ENCODE measurements around the gene RRP1. TPM values are rescaled to one million over a fixed set of nuclear protein-coding genes. Genes with fewer than 3 reads are reported as not detected.
A peak's percentile ranks its signal among the peaks of the same experiment; 100 is the strongest.

The RRP1 gene
- polyA plus RNA-seq, 3 donors = 2.7 to 5.7 (median 4.6) TPM

- H3K4me1 ChIP-seq (ENCODE audit: control insufficient read depth in 1 of 2, insufficient read depth in 2 of 2, low read length in 2 of 2) = peaks cover 34 to 55% of the 10 kb centered on the region in 2 donors
- WGBS (ENCODE audit: insufficient coverage) = 94% methylated on average over 11 of the region's 12 CpGs
- peak overlapping the region; percentile 96 for H3K4me2 ChIP-seq (replicated peaks; ENCODE audit: extremely low read depth, low read length, poor library complexity, severe bottlenecking)
- H3K36me3 ChIP-seq (replicated peaks in 1 of 2; ENCODE audit: control insufficient read depth in 1 of 2, insufficient read depth in 2 of 2, low read length in 2 of 2) = peaks cover 18 to 26% of the 10 kb centered on the region in 2 donors
- peaks cover 16% of the 10 kb centered on the region for H3K79me2 ChIP-seq (ENCODE audit: insufficient read depth, low read length)
- peaks cover 5 to 16% (median 9%) of the 10 kb centered on the region in 7 donors for H3K9me3 Mint-ChIP-seq
- DNase-seq = no peak
- H3K9ac ChIP-seq (ENCODE audit: insufficient read depth, low read length, poor library complexity, severe bottlenecking) = peak overlapping the region; percentile 93
- H3K4me3 Mint-ChIP-seq = peak overlapping the region; percentile 95 to 98
- intact Hi-C loops (cut with micrococcal nuclease) = loop anchor here in 1 of 2 donors (5.0 kb wide), 1 partner anchor 48 kb away; no protein-coding TSS in a partner anchor
- no peaks in the 10 kb centered on the region for H3K27me3 ChIP-seq (ENCODE audit: control insufficient read depth in 2 of 2, insufficient read depth in 2 of 2, low read length in 2 of 2)
- peak overlapping the region; percentile 57 to 97 (median 95) for H3K4me3 ChIP-seq (replicated peaks in 1 of 3; ENCODE audit: low read depth in 2 of 3, low read length in 3 of 3)
- peaks cover 0 to 11% of the 10 kb centered on the region in 2 donors for H3K9me3 ChIP-seq (replicated peaks in 1 of 2; ENCODE audit: control insufficient read depth in 1 of 2, insufficient read depth in 1 of 2, low read length in 2 of 2)
- peaks cover 0 to 3% (median 0%) of the 10 kb centered on the region in 3 donors for H3K27me3 Mint-ChIP-seq (ENCODE audit: low read depth in 3 of 3)
- TF ChIP-seq CTCF (IDR thresholded peaks at IDR 0.05) = no peak
- H3K36me3 Mint-ChIP-seq = peaks cover 29% of the 10 kb centered on the region in 2 donors
- peaks cover 46% of the 10 kb centered on the region for H3K4me1 Mint-ChIP-seq
- H3K27ac ChIP-seq (ENCODE audit: low read depth in 1 of 2, low read length in 2 of 2) = peak overlapping the region; percentile 47 to 88
- H2AFZ ChIP-seq (ENCODE audit: insufficient read depth, low read depth, low read length, poor library complexity, severe bottlenecking) = no peak overlapping the region
- peaks cover 33% of the 10 kb centered on the region for H4K20me1 ChIP-seq (ENCODE audit: insufficient read depth, low read length)
- peak overlapping the region in 6 of 7 donors; percentile 79 to 90 (median 88) for H3K27ac Mint-ChIP-seq
Observed at GRCh38 chr21:43775190-43775589, 14.2 kb upstream of the RRP1 start.

- Mint-ChIP-seq H3K9me3 (peaks cover 5 to 16% (median 9%) of the 10 kb centered on the region in 7 donors), H3K27ac (peak within 1 kb of the TSS; percentile 80 to 90 (median 88)), H3K4me3 (peak within 1 kb of the TSS; percentile 95 to 98), H3K4me1 (peaks cover 46% of the 10 kb centered on the region), H3K27me3 (ENCODE audit: low read depth in 3 of 3) (peaks cover 0 to 3% (median 0%) of the 10 kb centered on the region in 3 donors), H3K36me3 (peaks cover 29 to 32% of the 10 kb centered on the region in 2 donors)
- Histone ChIP-seq H3K27me3 (ENCODE audit: control insufficient read depth in 2 of 2, insufficient read depth in 2 of 2, low read length in 2 of 2) (no peaks in the 10 kb centered on the region), H3K27ac (ENCODE audit: low read depth in 1 of 2, low read length in 2 of 2) (peak within 1 kb of the TSS; percentile 47 to 88), H3K4me2 (replicated peaks; ENCODE audit: extremely low read depth, low read length, poor library complexity, severe bottlenecking) (peak within 1 kb of the TSS; percentile 96), H3K9me3 (replicated peaks in 1 of 2; ENCODE audit: control insufficient read depth in 1 of 2, insufficient read depth in 1 of 2, low read length in 2 of 2) (peaks cover 0 to 11% of the 10 kb centered on the region in 2 donors), H3K36me3 (replicated peaks in 1 of 2; ENCODE audit: control insufficient read depth in 1 of 2, insufficient read depth in 2 of 2, low read length in 2 of 2) (peaks cover 18 to 26% of the 10 kb centered on the region in 2 donors), H3K9ac (ENCODE audit: insufficient read depth, low read length, poor library complexity, severe bottlenecking) (peak within 1 kb of the TSS; percentile 93), H3K79me2 (ENCODE audit: insufficient read depth, low read length) (peaks cover 16% of the 10 kb centered on the region), H3K4me1 (ENCODE audit: control insufficient read depth in 1 of 2, insufficient read depth in 2 of 2, low read length in 2 of 2) (peaks cover 34 to 57% of the 10 kb centered on the region in 2 donors), H2AFZ (ENCODE audit: insufficient read depth, low read depth, low read length, poor library complexity, severe bottlenecking) (peak within 1 kb of the TSS; percentile 74), H4K20me1 (ENCODE audit: insufficient read depth, low read length) (peaks cover 33% of the 10 kb centered on the region), H3K4me3 (replicated peaks in 1 of 3; ENCODE audit: low read depth in 2 of 3, low read length in 3 of 3) (peak within 1 kb of the TSS; percentile 57 to 97 (median 95))
- intact Hi-C loops (cut with micrococcal nuclease) = loop anchor here in 1 of 2 donors (5.0 kb wide), 1 partner anchor 49 kb away; no protein-coding TSS in a partner anchor
- no peak for TF ChIP-seq CTCF (IDR thresholded peaks at IDR 0.05)
- peak; percentile 64 to 75 (median 71) for DNase-seq
- under 1% methylated on average over 71 of the region's 71 CpGs for WGBS (ENCODE audit: insufficient coverage)
Observed at GRCh38 chr21:43775795-43776430, 13.5 kb upstream of the RRP1 start, which contains the start of gene CSTB. TSS of gene CSTB (minus strand) at chr21:43776308. CDS start at chr21:43776269, 39 bp downstream.

Data from CD14-positive monocyte (primary cell).